Cardiac septum (tissue), 1 donor: ENCODE results near the gene ITGA6. TPM values are rescaled to one million over a fixed set of nuclear protein-coding genes. Genes with fewer than 3 reads are reported as not detected.
"Not testable (repeated sequence)": the region's sequence is repeated elsewhere in the genome, so short reads cannot be mapped to it uniquely, and the experiment has no call there.

Experiments
- DNase-seq: peaks from one replicate; pipeline ENCODE4 v3.0.0-alpha.2; 2020; ENCODE audit warnings: low spot score
- intact Hi-C: fragments of 100-400 bp; cut with DNase I; formaldehyde crosslinking; loops from one replicate; pipeline ENCODE4 v1.14.0; 2022
- total RNA-seq: library from RNA; stranded (reverse); fragmentation: NEBNext Ultra II Directional; extraction: Animal tissue kit (Norgen Biotek cat#: 25700); gene quantifications from one replicate; pipeline ENCODE4 v1.2.1, GENCODE V29; 2021
- donor health status: DM: no; HTN: no; CAD: no.

ITGA6 gene
- total RNA-seq, 1 donor from 2014 or later = 38.9 TPM

GRCh38 chr2:172545408-172546075 is 118.2 kb downstream of the ITGA6 start:
- no peak for DNase-seq
- intact Hi-C loops = no loop called here

- no peak for DNase-seq
- intact Hi-C loops = no loop called here
These were observed 121.7 kb downstream of the ITGA6 start for GRCh38 chr2:172549131-172549530.

GRCh38 chr2:172549802-172550201 is 122.4 kb downstream of the ITGA6 start:
- DNase-seq, intact Hi-C loops: not testable (repeated sequence)

GRCh38 chr2:172550419-172550818 is 123.0 kb downstream of the ITGA6 start:
- no peak for DNase-seq
- intact Hi-C loops = no loop called here

GRCh38 chr2:172551271-172551670 is 123.9 kb downstream of the ITGA6 start:
- intact Hi-C loops = no loop called here
- DNase-seq = no peak

GRCh38 chr2:172552547-172553291 is 125.3 kb downstream of the ITGA6 start:
- no peak for DNase-seq
- intact Hi-C loops = no loop called here

- intact Hi-C loops = no loop called here
These were observed 127.2 kb downstream of the ITGA6 start for GRCh38 chr2:172554352-172555271.

GRCh38 chr2:172555272-172555521 is 127.8 kb downstream of the ITGA6 start:
- no peak for DNase-seq
- intact Hi-C loops = no loop called here

More at GRCh38 chr2:172554352-172555271, 127.2 kb downstream of the ITGA6 start:
- no peak for DNase-seq

Other genes with a start within 250 kb of the ITGA6 start
- gene PDK1, start 128.5 kb downstream of the ITGA6 start, total RNA-seq = 46.2 TPM